CD4-positive, alpha-beta T cell treated with Interleukin-2 at 100 ng/mL for 4 hours (primary cell): ENCODE results near the gene MAP2K3.
"Not testable (repeated sequence)": the region's sequence is repeated elsewhere in the genome, so short reads cannot be mapped to it uniquely, and the experiment has no call there.

ENCODE experiments used
- DNase-seq: peaks from one replicate; pipeline ENCODE4 v3.0.0-alpha.2; 2020; ENCODE audit warnings: low spot score

The MAP2K3 gene

GRCh38 chr17:21330436-21331160, 46.1 kb downstream of the MAP2K3 start:
- DNase-seq, result no peak

GRCh38 chr17:21336541-21337294, 52.2 kb downstream of the MAP2K3 start:
- not testable (repeated sequence) for DNase-seq

GRCh38 chr17:21337981-21338625, 53.6 kb downstream of the MAP2K3 start:
- not testable (repeated sequence) for DNase-seq

- no peak for DNase-seq
Observed at GRCh38 chr17:21339011-21339410, 54.5 kb downstream of the MAP2K3 start.

- not testable (repeated sequence) for DNase-seq
Observed at GRCh38 chr17:21339571-21339970, 55.1 kb downstream of the MAP2K3 start.

GRCh38 chr17:21340407-21340806, 55.9 kb downstream of the MAP2K3 start:
- DNase-seq, result not testable (repeated sequence)

GRCh38 chr17:21341279-21341678, 56.8 kb downstream of the MAP2K3 start:
- not testable (repeated sequence) for DNase-seq

- DNase-seq, result not testable (repeated sequence)
Observed at GRCh38 chr17:21341925-21342540, 57.5 kb downstream of the MAP2K3 start.

GRCh38 chr17:21343061-21343949, 58.8 kb downstream of the MAP2K3 start:
- not testable (repeated sequence) for DNase-seq

GRCh38 chr17:21344801-21345200, 60.3 kb downstream of the MAP2K3 start:
- DNase-seq, result not testable (repeated sequence)

- DNase-seq, result no peak
Observed at GRCh38 chr17:21345236-21345635, 60.7 kb downstream of the MAP2K3 start.

GRCh38 chr17:21346107-21346506, 61.6 kb downstream of the MAP2K3 start:
- DNase-seq, result not testable (repeated sequence)

- DNase-seq, result not testable (repeated sequence)
Observed at GRCh38 chr17:21346651-21347250, 62.2 kb downstream of the MAP2K3 start.

- DNase-seq, result not testable (repeated sequence)
Observed at GRCh38 chr17:21347660-21348059, 63.1 kb downstream of the MAP2K3 start.

- DNase-seq, result not testable (repeated sequence)
Observed at GRCh38 chr17:21348081-21348925, 63.8 kb downstream of the MAP2K3 start.

GRCh38 chr17:21348926-21349261, 64.4 kb downstream of the MAP2K3 start:
- DNase-seq, result not testable (repeated sequence)

GRCh38 chr17:21349358-21350050, 65.0 kb downstream of the MAP2K3 start:
- not testable (repeated sequence) for DNase-seq

- not testable (repeated sequence) for DNase-seq
Observed at GRCh38 chr17:21350495-21350894, 66.0 kb downstream of the MAP2K3 start.

- no peak for DNase-seq
Observed at GRCh38 chr17:21351366-21352065, 67.0 kb downstream of the MAP2K3 start.
